MCF 10A (cell line): Measurements from ENCODE around the gene SCUBE2. TPM values are rescaled to one million over a fixed set of nuclear protein-coding genes. Genes with fewer than 3 reads are reported as not detected.
"Not testable (repeated sequence)": the region's sequence is repeated elsewhere in the genome, so short reads cannot be mapped to it uniquely, and the experiment has no call there.

Source experiments
- BruUV-seq: library from RNA; stranded (reverse); fragments of 400-500 nt; replicated peaks from 2 replicates; lab custom pipeline; 2021; lab: Mats Ljungman, UMichigan
- CTCF ChIA-PET: fragments of 300-600 bp; sonication (Branson Sonifier 250); formaldehyde crosslinking; extraction: SDS; loops from one replicate; lab custom pipeline; 2021; ENCODE audit warnings: antibody characterized with exemption, inconsistent platforms; lab: Yijun Ruan, JAX
- POLR2A ChIA-PET: fragments of 300-600, 350-650 bp; sonication (Branson Sonifier 250); formaldehyde crosslinking; extraction: SDS; loops from one replicate; lab custom pipeline; 2020; ENCODE audit warnings: antibody characterized with exemption, inconsistent platforms; lab: Yijun Ruan, JAX
- DNase-seq: peaks from one replicate; pipeline ENCODE4 v3.0.0-alpha.2; 2018; ENCODE audit not compliant: unreplicated experiment
- H3K27ac Mint-ChIP-seq: one replicate; pipeline ENCODE4 v1.8.0; 2022; ENCODE audit warnings: mild to moderate bottlenecking, low read depth, mixed read lengths; ENCODE audit not compliant: unreplicated experiment
- H3K27me3 Mint-ChIP-seq: one replicate; pipeline ENCODE4 v1.8.0; 2022; ENCODE audit warnings: mixed read lengths; ENCODE audit not compliant: insufficient read depth, unreplicated experiment
- H3K36me3 Mint-ChIP-seq: one replicate; pipeline ENCODE4 v1.8.0; 2022; ENCODE audit warnings: mild to moderate bottlenecking, moderate library complexity, mixed read lengths; ENCODE audit not compliant: insufficient read depth, unreplicated experiment
- H3K4me1 Mint-ChIP-seq: one replicate; pipeline ENCODE4 v1.8.0; 2022; ENCODE audit warnings: mixed read lengths; ENCODE audit not compliant: insufficient read depth, unreplicated experiment
- H3K4me3 Mint-ChIP-seq: one replicate; pipeline ENCODE4 v1.8.0; 2022; ENCODE audit warnings: mild to moderate bottlenecking, moderate library complexity, mixed read lengths; ENCODE audit not compliant: unreplicated experiment
- H3K9me3 Mint-ChIP-seq: one replicate; pipeline ENCODE4 v1.8.0; 2022; ENCODE audit warnings: mixed read lengths; ENCODE audit not compliant: unreplicated experiment
- CTCF ChIP-seq: fragments of 200-600 bp; IDR thresholded peaks from one replicate; pipeline ENCODE4 v1.8.0; 2022; ENCODE audit warnings: antibody characterized with exemption, mild to moderate bottlenecking; ENCODE audit not compliant: unreplicated experiment
- intact Hi-C: fragments of 100-400 bp; cut with micrococcal nuclease; formaldehyde crosslinking; loops from 2 replicates; pipeline ENCODE4 v1.14.1; 2022
- total RNA-seq: library from RNA; stranded (reverse); gene quantifications from 2 replicates; pipeline ENCODE4 v1.2.3, GENCODE V29; 2022

SCUBE2 gene
- total RNA-seq, 1 experiment from 2014 or later: 0.93 TPM

- H3K36me3 Mint-ChIP-seq: no peaks in the 10 kb centered on the region
- peaks cover 20% of the 10 kb centered on the region for H3K4me1 Mint-ChIP-seq
- no peak for TF ChIP-seq CTCF
- H3K27ac Mint-ChIP-seq: no peak overlapping the region
- CTCF ChIA-PET: no interaction called here
- intact Hi-C loops: no loop called here
- H3K27me3 Mint-ChIP-seq: no peaks in the 10 kb centered on the region
- no peak overlapping the region for H3K4me3 Mint-ChIP-seq
- POLR2A ChIA-PET: interaction anchor here (0.5 to 1.1 kb wide), 2 partner anchors 25 to 114 kb away, joined by 3 to 6 read pairs; partner anchors contain the start of gene TMEM9B
- peak; percentile 54 for DNase-seq
- BruUV-seq: no TSS peak
- H3K9me3 Mint-ChIP-seq: no peaks in the 10 kb centered on the region
Observed at GRCh38 chr11:8989453-8989852, 101.9 kb downstream of the SCUBE2 start.

GRCh38 chr11:8988329-8989234 is 102.8 kb downstream of the SCUBE2 start:
- intact Hi-C loops: no loop called here
- no peak for TF ChIP-seq CTCF
- no TSS peak for BruUV-seq
- Mint-ChIP-seq H3K9me3 (no peaks in the 10 kb centered on the region), H3K27ac (no peak overlapping the region), H3K4me3 (no peak overlapping the region), H3K4me1 (peaks cover 20% of the 10 kb centered on the region), H3K36me3 (no peaks in the 10 kb centered on the region), H3K27me3 (no peaks in the 10 kb centered on the region)
- ChIA-PET POLR2A (interaction anchor here (0.5 to 1.1 kb wide), 3 partner anchors 24 to 377 kb away, joined by 3 to 6 read pairs (median 3); partner anchors contain the start of gene TMEM9B), CTCF (interaction anchor here (0.6 to 1.5 kb wide), 3 partner anchors 27 to 1659 kb away, joined by 3 to 5 read pairs (median 4); no protein-coding TSS in a partner anchor)
- DNase-seq: no peak

- no TSS peak for BruUV-seq
- Mint-ChIP-seq H3K27ac (no peak overlapping the region), H3K4me1 (peaks cover 20% of the 10 kb centered on the region), H3K9me3 (no peaks in the 10 kb centered on the region), H3K4me3 (no peak overlapping the region), H3K36me3 (no peaks in the 10 kb centered on the region), H3K27me3 (no peaks in the 10 kb centered on the region)
- no peak for TF ChIP-seq CTCF
- intact Hi-C loops: no loop called here
- DNase-seq: no peak
- POLR2A ChIA-PET: interaction anchor here (0.8 kb wide), 1 partner anchor 23 kb away, joined by 4 read pairs; no protein-coding TSS in a partner anchor
- CTCF ChIA-PET: interaction anchor here (0.6 to 1.5 kb wide), 3 partner anchors 28 to 1322 kb away, joined by 3 to 5 read pairs (median 4); no protein-coding TSS in a partner anchor
Observed at GRCh38 chr11:8987446-8987845, 104.0 kb downstream of the SCUBE2 start.

- intact Hi-C loops, BruUV-seq, H3K27ac Mint-ChIP-seq, H3K9me3 Mint-ChIP-seq, H3K27me3 Mint-ChIP-seq, DNase-seq, H3K4me3 Mint-ChIP-seq, H3K36me3 Mint-ChIP-seq: not testable (repeated sequence)
- peaks cover 20% of the 10 kb centered on the region for H3K4me1 Mint-ChIP-seq
- ChIA-PET CTCF (interaction anchor here (1.1 kb wide), 1 partner anchor 29 kb away, joined by 4 read pairs; no protein-coding TSS in a partner anchor), POLR2A (interaction anchor here (0.6 kb wide), 1 partner anchor 20 kb away, joined by 4 read pairs; no protein-coding TSS in a partner anchor)
Observed at GRCh38 chr11:8986772-8987171, 104.6 kb downstream of the SCUBE2 start.
